Activated T-helper 2 cell treated with anti-CD3 and anti-CD28 coated beads, Interferon-gamma antibody, Interleukin-2, Interleukin-4, amounts not matched to agents 10 μg/mL and 5 μg/mL and 100 μg/mL, durations not matched to agents 14 hours and 24 hours and 36 hours (primary cell): ENCODE data around the gene UNC5A. TPM values are rescaled to one million over a fixed set of nuclear protein-coding genes. Genes with fewer than 3 reads are reported as not detected.

Experiments used
- DNase-seq: peaks from one replicate; pipeline ENCODE4 v3.0.0; 2021; ENCODE audit warnings: low spot score
- H3K27ac Mint-ChIP-seq: one replicate; pipeline ENCODE4 v1.8.0; 2021; ENCODE audit warnings: mixed read lengths
- H3K27me3 Mint-ChIP-seq: one replicate; pipeline ENCODE4 v1.8.0; 2021; ENCODE audit warnings: low read depth, mixed read lengths
- H3K36me3 Mint-ChIP-seq: one replicate; pipeline ENCODE4 v1.8.0; 2021; ENCODE audit warnings: low read depth, mixed read lengths
- H3K4me1 Mint-ChIP-seq: one replicate; pipeline ENCODE4 v1.8.0; 2021; ENCODE audit warnings: low read depth, mixed read lengths
- H3K4me3 Mint-ChIP-seq: one replicate; pipeline ENCODE4 v1.8.0; 2021; ENCODE audit warnings: low read depth, mild to moderate bottlenecking, moderate library complexity, mixed read lengths
- H3K9me3 Mint-ChIP-seq: one replicate; pipeline ENCODE4 v1.8.0; 2021; ENCODE audit warnings: mixed read lengths
- intact Hi-C: fragments of 100-400 bp; cut with micrococcal nuclease; formaldehyde crosslinking; loops from one replicate; pipeline ENCODE4 v1.15.1; 2023
- total RNA-seq: library from RNA; stranded (reverse); gene quantifications from 2 replicates; pipeline ENCODE4 v1.2.3, GENCODE V29; 2022

The UNC5A gene
- total RNA-seq, 1 donor from 2014 or later = not detected

DNA sequence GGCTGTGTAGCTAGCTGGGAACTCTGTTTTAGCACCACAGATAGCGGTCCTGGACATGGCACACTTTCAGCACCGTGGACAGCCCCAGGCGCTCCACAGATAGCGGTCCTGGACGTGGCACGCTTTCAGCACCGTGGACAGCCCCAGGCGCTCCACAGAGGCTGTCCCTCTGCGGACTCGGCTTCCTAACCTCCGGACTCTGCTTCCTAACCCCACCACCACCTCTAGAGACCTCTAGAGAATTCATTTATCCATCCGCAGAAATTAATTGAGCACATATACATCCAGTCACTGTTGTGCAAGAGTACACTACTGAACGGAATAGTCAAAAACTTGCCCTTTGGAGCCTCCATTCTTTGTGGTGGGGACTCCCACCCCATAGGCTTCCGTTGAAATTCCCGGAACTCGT, 27.4 kb downstream of the UNC5A start:
- Mint-ChIP-seq H3K27ac (no peak overlapping the region), H3K9me3 (no peaks in the 10 kb centered on the region), H3K4me3 (no peak overlapping the region), H3K36me3 (no peaks in the 10 kb centered on the region), H3K27me3 (no peaks in the 10 kb centered on the region), H3K4me1 (no peaks in the 10 kb centered on the region)
- peak; percentile 71 for DNase-seq
- intact Hi-C loops = no loop called here

DNA sequence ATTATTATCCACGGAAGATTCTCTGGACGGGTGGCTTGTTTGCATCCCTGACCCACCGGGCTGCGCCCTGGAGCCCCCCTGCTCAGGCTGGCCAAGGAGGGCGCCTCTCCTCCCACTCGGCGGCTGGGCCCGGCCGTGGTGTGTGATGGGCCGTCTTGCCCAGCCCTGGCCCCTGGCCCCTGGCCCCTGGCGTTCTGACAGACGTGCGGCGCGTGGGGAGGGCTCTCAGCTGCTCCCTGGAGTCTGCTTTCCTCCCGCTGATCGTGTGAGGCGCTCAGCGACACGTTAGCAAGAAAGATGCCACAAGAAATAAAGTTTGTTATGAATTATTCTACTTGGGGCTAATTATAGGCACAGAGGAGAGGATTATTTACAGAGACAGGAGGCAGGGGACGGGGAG, 33.3 kb downstream of the UNC5A start:
- Mint-ChIP-seq H3K27me3 (peaks cover 6% of the 10 kb centered on the region), H3K9me3 (no peaks in the 10 kb centered on the region)
- no peak for DNase-seq

DNA sequence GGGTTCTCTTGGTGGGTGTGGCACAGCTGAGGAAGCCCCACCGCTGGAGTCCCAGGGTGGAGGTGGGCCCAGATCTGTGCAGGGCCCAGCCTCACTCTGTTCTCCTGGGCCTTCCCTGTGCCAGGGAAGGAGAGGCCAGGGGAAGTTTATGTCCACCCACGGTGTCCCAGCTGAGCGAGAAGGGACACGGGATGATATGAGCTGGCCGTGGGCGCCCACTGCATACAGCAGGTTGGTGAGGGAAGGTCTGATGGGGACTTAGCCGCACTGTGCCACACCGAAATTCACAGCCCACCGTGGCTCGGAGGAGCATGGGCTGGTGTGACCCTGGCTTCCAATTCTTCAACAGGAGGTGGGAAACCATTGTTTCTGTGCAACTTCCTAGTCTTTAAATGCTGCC, 33.9 kb downstream of the UNC5A start:
- no peak for DNase-seq
- Mint-ChIP-seq H3K36me3 (no peaks in the 10 kb centered on the region), H3K9me3 (no peaks in the 10 kb centered on the region), H3K27ac (no peak overlapping the region), H3K27me3 (peaks cover 6% of the 10 kb centered on the region), H3K4me1 (no peaks in the 10 kb centered on the region), H3K4me3 (no peak overlapping the region)
- intact Hi-C loops = no loop called here

More for the DNA sequence above, 33.3 kb downstream of the UNC5A start:
- Mint-ChIP-seq H3K4me1 (no peaks in the 10 kb centered on the region), H3K4me3 (no peak overlapping the region), H3K36me3 (no peaks in the 10 kb centered on the region), H3K27ac (no peak overlapping the region)
- intact Hi-C loops = no loop called here

DNA sequence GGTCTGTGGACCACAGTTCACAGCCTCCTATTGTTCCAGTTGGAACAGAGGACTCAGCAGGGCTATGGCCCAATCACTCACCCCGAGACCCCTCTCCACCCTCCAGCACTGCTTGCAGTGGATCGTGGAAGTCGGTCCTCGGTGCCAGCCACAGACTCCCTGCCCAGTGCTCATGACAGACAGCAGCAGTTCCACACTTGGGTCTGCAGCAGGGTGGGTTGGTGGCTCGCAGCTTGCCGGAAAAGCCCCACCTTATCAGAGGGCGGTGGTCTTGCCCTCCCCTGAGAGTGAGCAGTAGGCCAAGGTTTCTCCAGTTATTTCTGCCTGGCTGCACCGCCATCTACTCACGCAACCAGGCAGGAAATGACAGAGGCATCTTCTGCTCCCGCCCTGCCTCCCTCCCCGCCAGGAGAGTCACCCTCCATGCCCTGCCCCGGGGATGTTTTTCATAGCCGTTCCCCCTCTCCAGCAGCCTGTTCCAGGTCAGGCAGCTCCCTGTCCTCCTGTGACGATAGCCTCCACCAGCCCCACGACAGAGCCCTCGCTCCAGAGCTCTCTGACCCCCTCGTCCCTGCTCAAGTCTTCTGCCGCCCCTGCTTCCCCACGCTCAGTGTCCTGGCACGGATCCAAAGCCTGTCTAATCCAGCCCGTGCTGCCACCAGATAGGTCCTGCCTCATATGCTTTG, 34.5 kb downstream of the UNC5A start:
- H3K4me1 Mint-ChIP-seq = no peaks in the 10 kb centered on the region
- no peak overlapping the region for H3K27ac Mint-ChIP-seq
- peaks cover 6% of the 10 kb centered on the region for H3K27me3 Mint-ChIP-seq
- no peak overlapping the region for H3K4me3 Mint-ChIP-seq
- intact Hi-C loops = no loop called here
- no peaks in the 10 kb centered on the region for H3K9me3 Mint-ChIP-seq
- DNase-seq = no peak
- no peaks in the 10 kb centered on the region for H3K36me3 Mint-ChIP-seq

- Mint-ChIP-seq H3K4me3 (no peak overlapping the region), H3K27me3 (peaks cover 6% of the 10 kb centered on the region), H3K27ac (no peak overlapping the region), H3K36me3 (no peaks in the 10 kb centered on the region), H3K9me3 (no peaks in the 10 kb centered on the region), H3K4me1 (no peaks in the 10 kb centered on the region)
- DNase-seq = no peak
- intact Hi-C loops = no loop called here
Measured at GRCh38 chr5:176845392-176845713, 35.0 kb downstream of the UNC5A start.

GRCh38 chr5:176846335-176847140, 36.2 kb downstream of the UNC5A start:
- DNase-seq = no peak
- no peak overlapping the region for H3K4me3 Mint-ChIP-seq
- H3K27me3 Mint-ChIP-seq = peaks cover 6% of the 10 kb centered on the region
- no peaks in the 10 kb centered on the region for H3K4me1 Mint-ChIP-seq
- H3K36me3 Mint-ChIP-seq = no peaks in the 10 kb centered on the region
- intact Hi-C loops = no loop called here
- no peak overlapping the region for H3K27ac Mint-ChIP-seq
- H3K9me3 Mint-ChIP-seq = no peaks in the 10 kb centered on the region

DNA sequence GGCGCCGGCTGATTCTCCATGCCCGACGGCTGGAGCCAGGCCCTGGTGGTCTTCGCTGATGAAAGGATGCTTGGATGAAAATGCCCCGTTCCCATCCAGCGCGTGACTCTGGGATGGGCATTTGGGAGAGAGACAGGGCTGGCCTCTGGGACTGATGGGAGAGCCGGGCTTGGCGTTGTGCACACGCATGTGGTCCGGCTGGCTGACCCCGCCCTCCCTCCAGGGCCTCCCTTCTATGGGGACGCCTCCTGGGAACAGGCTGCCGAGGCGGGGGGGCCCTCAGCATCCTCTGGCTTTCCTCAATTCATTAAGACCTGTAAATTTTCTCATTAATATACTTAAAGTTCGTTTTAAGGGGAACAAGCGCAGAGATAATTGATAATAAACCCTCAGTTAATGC, 36.8 kb downstream of the UNC5A start:
- Mint-ChIP-seq H3K4me3 (no peak overlapping the region), H3K36me3 (no peaks in the 10 kb centered on the region), H3K27ac (no peak overlapping the region), H3K4me1 (no peaks in the 10 kb centered on the region), H3K27me3 (peaks cover 6% of the 10 kb centered on the region), H3K9me3 (no peaks in the 10 kb centered on the region)
- no peak for DNase-seq
- intact Hi-C loops = no loop called here

DNA sequence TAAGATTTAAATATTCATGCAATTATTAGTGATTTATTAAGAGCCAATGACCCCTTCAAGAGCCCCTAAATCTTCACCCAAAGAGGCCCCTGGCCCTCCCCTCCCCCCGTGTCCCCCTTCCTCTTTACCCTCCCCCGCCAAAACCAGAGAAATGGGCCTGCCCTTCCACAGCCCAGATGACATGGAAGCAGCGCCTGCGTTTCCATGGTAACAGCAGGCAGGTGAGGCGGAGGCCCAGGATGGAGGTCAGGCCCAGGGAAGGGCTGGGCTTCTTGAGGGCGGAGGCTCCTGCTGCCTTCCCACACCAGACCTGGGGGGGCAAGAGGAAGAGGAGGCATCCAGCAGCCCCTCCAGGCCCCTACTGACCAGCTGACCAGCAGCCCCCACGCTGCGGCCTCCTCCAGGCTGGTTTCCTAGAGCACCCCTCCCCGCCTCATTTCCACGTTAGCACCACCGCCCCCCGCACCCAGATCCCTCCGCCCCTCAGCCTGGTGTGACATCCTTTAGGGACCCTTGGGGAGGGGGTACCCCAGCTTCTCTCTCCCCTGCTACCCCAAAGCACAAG, 37.4 kb downstream of the UNC5A start:
- DNase-seq = no peak
- Mint-ChIP-seq H3K27me3 (peaks cover 6% of the 10 kb centered on the region), H3K36me3 (no peaks in the 10 kb centered on the region), H3K9me3 (no peaks in the 10 kb centered on the region), H3K4me1 (no peaks in the 10 kb centered on the region), H3K4me3 (no peak overlapping the region), H3K27ac (no peak overlapping the region)
- intact Hi-C loops = no loop called here

DNA sequence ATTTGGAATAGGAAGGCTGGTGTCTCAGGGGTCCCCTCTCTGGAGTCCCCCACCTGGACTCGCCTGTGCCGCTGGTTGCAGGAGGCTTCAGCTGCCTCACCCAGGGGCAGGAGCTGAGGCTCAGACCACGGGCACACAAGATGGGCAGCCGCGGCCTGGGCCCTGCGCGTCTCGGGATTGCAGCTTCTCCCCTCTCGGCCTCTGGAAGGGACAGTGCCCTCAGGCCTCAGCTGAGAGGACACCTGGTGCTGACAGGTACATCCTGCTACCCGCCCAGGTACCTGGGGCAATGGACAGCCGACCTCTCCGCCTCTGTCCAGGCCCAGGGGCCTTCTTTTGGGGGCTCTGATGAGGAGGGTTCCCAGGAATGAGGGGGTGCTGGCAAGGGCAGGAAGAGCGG, 38.3 kb downstream of the UNC5A start:
- Mint-ChIP-seq H3K27ac (no peak overlapping the region), H3K36me3 (no peaks in the 10 kb centered on the region), H3K9me3 (no peaks in the 10 kb centered on the region), H3K4me1 (no peaks in the 10 kb centered on the region), H3K27me3 (peaks cover 6% of the 10 kb centered on the region), H3K4me3 (no peak overlapping the region)
- DNase-seq = no peak
- intact Hi-C loops = no loop called here

- intact Hi-C loops = no loop called here
- Mint-ChIP-seq H3K27ac (no peak overlapping the region), H3K27me3 (peaks cover 6% of the 10 kb centered on the region), H3K4me1 (no peaks in the 10 kb centered on the region), H3K36me3 (no peaks in the 10 kb centered on the region), H3K9me3 (no peaks in the 10 kb centered on the region), H3K4me3 (no peak overlapping the region)
- DNase-seq = no peak
Measured at GRCh38 chr5:176849611-176850227, 39.4 kb downstream of the UNC5A start.

GRCh38 chr5:176850371-176851245, 40.2 kb downstream of the UNC5A start:
- DNase-seq = no peak
- H3K4me3 Mint-ChIP-seq = no peak overlapping the region
- no peaks in the 10 kb centered on the region for H3K36me3 Mint-ChIP-seq
- intact Hi-C loops = no loop called here
- H3K27me3 Mint-ChIP-seq = peaks cover 5% of the 10 kb centered on the region
- H3K4me1 Mint-ChIP-seq = no peaks in the 10 kb centered on the region
- H3K9me3 Mint-ChIP-seq = no peaks in the 10 kb centered on the region
- no peak overlapping the region for H3K27ac Mint-ChIP-seq

- H3K4me3 Mint-ChIP-seq = no peak overlapping the region
- intact Hi-C loops = no loop called here
- H3K27me3 Mint-ChIP-seq = no peaks in the 10 kb centered on the region
- no peaks in the 10 kb centered on the region for H3K4me1 Mint-ChIP-seq
- H3K9me3 Mint-ChIP-seq = no peaks in the 10 kb centered on the region
- no peak for DNase-seq
- no peak overlapping the region for H3K27ac Mint-ChIP-seq
- no peaks in the 10 kb centered on the region for H3K36me3 Mint-ChIP-seq
Measured at GRCh38 chr5:176851380-176851779, 41.0 kb downstream of the UNC5A start.
